ENCODE data around the gene MYCN.
"Not testable (repeated sequence)": the region's sequence is repeated elsewhere in the genome, so short reads cannot be mapped to it uniquely, and the experiment has no call there.

The MYCN gene

DNA sequence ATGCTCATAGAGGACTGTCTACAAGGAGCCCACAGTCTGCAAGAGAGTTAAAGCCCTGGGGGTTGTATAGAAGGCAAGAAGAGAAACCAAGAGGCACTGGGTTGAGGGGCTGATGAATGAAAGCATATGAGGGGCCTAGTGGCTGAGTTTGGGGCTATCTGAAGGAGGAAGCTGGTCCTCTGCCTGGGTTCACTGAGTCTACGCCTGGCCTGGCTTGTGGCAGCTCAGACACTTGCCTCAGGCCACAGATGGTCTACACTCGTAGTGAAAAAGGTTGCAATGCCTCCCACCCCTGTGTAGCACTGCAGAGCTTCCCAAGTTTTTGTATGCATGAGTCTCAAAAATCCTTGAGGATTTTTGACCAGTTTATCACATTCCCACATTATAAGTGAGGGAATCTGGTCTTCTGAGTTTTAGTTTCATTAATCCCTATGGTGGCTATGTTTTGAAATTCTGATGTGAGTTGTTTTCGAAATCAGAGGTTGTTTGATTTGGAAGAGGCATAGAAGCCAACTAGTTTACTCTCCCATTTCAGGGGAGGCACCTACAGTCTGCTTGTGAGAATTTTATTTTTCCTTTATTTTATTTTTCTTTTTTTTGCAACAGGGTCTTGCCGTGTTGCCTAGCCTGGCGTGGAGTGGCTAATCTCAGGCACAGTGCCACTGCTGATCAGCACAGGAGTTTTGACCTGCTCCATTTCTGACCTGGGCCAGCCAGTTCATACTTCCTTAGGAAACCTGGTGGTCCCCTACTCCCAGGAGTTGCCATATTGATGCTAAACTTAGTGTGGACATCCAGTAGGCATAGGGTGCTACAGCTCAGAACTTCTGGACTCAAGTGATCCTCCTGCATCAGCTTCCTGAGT lies 10.0 kb downstream of the MYCN start:
- DNase-seq (ENCODE audit: low read depth) = no peak
- TF ChIP-seq CTCF (IDR thresholded peaks at IDR 0.05; ENCODE audit: control insufficient read depth, extremely low read depth, insufficient read depth) = no peak
- no peak overlapping the region for H3K4me3 ChIP-seq (ENCODE audit: low read depth, low read length)

DNA sequence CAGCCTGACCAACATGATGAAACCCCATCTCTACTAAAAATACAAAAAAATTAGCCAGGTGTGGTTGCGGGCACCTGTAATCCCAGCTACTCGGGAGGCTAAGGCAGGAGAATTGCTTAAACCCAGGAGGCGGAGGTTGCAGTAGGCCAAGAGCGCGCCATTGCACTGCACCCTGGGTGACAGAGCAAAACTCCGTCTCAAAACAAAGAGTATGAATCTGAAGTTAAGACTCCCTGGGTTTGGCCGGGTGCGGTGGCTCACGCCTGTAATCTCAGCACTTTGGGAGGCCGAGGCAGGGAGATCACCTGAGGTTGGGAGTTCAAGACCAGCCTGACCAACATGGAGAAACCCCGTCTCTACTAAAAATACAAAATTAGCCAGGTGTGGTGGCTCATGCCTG lies 11.6 kb downstream of the MYCN start:
- H3K4me3 ChIP-seq (ENCODE audit: low read depth, low read length); DNase-seq (ENCODE audit: low read depth): not testable (repeated sequence)

- no peak for DNase-seq (ENCODE audit: low read depth)
- no peak for TF ChIP-seq CTCF (IDR thresholded peaks at IDR 0.05; ENCODE audit: control insufficient read depth, extremely low read depth, insufficient read depth)
- no peak overlapping the region for H3K4me3 ChIP-seq (ENCODE audit: low read depth, low read length)
These were observed 12.2 kb downstream of the MYCN start for GRCh38 chr2:15952451-15953146.

GRCh38 chr2:15953147-15953630 lies 12.8 kb downstream of the MYCN start:
- no peak for DNase-seq (ENCODE audit: low read depth)
- TF ChIP-seq CTCF (IDR thresholded peaks at IDR 0.05; ENCODE audit: control insufficient read depth, extremely low read depth, insufficient read depth) = no peak
- no peak overlapping the region for H3K4me3 ChIP-seq (ENCODE audit: low read depth, low read length)

GRCh38 chr2:15953891-15954680 lies 13.7 kb downstream of the MYCN start:
- H3K4me3 ChIP-seq (ENCODE audit: low read depth, low read length) = no peak overlapping the region
- DNase-seq (ENCODE audit: low read depth) = no peak
- no peak for TF ChIP-seq CTCF (IDR thresholded peaks at IDR 0.05; ENCODE audit: control insufficient read depth, extremely low read depth, insufficient read depth)

GRCh38 chr2:15954761-15955160 lies 14.4 kb downstream of the MYCN start:
- no peak for DNase-seq (ENCODE audit: low read depth)
- H3K4me3 ChIP-seq (ENCODE audit: low read depth, low read length) = no peak overlapping the region
- TF ChIP-seq CTCF (IDR thresholded peaks at IDR 0.05; ENCODE audit: control insufficient read depth, extremely low read depth, insufficient read depth) = no peak

Data from LNCaP clone FGC (cell line).